HG03196 (cell line): ENCODE results near the gene DTNB.

Experiments
- ATAC-seq: cut with Tn5 transposase; IDR thresholded peaks from one replicate; pipeline ENCODE4 v1.9.1; 2021; ENCODE audit not compliant: unreplicated experiment

DTNB gene

GRCh38 chr2:25354116-25354515 is 319.3 kb downstream of the DTNB start:
- no peak for ATAC-seq

DNA sequence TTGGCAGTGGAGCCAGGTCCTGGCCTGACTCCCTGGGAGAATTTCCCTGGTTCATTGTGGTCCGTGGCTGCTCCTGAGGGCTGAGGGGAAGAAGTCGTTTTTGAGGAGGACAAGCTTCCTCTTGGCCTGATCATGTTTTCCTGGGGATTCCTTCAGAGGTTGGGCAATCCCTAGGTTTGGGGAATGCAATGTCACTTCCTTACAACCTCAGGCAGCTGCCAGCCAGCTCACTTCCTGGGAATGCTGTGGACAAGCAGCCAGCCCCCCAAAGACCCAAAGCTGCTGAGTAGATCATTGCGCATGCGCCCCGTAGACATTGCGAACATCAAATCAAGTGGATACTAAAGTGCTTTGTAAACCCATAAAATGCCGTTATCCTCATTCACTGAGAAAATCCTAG is 324.0 kb downstream of the DTNB start:
- ATAC-seq: no peak

DNA sequence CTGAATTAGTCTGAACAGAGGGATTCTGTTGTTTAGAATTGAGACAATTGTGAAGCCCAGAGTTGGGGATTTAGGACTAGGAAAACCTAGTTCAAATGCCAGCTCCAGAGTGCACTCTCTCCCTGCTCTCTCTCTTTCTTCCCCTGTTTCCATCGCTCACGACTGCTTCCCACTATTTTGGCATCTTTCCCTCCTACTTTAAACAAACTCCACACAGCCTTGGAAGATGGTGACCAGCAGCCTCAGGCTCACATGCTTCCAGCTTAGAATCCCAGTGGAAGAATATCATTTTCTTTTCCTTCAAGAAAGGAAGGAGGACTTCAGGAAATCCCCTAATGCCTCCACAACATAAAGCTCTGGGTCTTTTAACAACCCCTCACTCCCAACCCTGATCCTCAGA is 325.5 kb downstream of the DTNB start:
- ATAC-seq: no peak

DNA sequence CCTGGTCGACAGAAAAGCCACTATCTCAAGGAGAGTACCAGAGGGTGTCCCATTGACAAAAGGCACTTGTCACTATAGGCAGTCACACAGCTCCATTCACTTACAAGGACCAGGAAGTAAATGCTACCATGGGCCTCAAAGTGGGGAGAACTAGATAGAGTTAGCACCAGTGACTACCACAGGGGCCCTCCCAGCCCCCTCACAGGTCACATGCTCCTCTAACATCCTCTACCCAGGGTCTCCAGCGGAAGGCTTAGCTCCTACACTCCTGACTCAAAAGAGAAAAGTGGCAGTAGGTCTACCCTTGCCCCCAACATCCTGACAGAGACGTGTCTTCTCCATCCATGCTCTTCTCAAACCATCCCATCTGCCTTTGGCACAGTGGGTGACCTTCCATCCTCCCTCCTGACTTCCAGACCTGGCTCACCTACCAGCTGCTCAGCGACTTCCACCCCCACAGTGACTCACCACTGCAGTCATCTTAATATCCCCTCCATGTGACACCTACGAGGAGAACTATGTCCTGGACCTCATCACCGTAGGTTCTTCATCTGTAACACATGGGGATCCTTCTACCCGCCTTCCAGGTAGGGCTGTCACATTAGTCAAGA is 326.1 kb downstream of the DTNB start:
- ATAC-seq: no peak

- ATAC-seq: no peak
Observed at GRCh38 chr2:25343187-25343825, 330.1 kb downstream of the DTNB start.

DNA sequence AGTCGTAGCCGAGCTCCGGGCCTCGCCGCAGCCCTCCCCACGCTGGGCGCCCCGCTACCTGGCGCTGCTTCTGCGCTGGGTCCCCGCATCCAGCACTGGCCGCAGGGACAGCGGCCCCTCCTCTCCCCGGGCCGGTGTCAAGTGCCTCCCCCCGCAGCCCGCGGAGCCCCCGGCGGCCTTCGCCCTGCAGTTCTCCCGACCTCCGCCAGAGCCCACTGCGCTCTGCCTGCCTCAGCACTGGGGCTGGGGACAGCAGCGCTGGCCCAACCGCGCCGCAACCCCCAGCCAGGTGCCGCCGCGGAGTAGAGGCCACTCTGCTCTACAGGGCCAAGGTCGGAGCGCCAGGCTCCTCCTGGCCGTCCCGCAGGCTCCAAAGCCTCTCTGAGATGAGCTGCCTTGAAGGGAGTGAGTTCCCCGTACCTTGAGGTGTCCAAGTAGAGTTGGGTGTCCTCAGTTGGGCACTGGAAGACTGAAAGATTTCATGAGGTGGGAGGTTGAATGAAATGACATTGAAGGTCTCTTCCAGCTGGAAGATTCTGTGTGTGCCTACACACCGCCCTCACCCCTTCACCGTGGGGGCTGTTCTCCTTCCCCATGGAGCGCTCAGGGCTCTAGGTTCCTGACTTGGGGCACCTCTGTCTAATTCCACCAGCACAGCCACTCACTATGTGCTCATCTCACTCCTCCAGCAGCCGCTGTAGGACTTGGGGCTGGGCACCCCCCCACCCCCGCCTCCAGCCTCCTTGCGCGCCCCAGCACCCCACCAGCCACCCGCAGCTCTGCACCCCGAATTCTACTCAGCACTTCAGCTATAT is 330.8 kb downstream of the DTNB start:
- peak; percentile 76 for ATAC-seq

DNA sequence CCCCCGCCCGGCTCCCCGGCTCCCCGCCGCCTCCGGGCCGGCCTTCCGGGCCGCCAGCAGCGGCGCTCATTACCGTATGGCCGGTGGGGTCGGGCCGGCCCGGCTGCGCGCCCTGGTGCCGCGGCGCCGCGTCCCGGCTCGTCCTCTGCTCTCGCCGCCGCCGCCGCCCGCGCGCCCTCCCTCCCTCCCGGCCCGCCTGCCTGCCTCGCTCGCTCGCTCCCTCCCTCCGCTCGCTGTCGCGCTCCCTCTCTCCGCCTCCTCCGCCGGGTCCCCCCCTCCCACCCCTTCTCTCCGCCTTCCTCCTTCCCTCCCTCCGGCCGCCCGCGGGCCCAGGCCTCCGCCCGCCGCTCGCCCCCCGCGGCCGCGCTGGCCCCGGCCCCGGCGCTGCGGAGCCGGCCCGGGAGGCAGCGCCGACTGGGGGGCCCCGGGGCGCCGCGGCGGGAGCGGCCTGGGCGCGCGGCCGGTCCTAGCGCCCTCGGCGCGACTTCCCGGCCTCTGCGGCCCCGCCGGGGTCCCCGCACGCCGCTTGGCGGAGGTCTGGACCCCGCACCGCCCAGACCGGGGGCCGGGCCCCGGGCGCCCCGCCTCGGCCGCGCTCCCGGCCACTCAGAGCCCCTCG is 331.5 kb downstream of the DTNB start, which contains the start of gene DNMT3A:
DNMT3A (minus strand) TSS at position 173 of the 619 bp plus-strand sequence. CDS start 27,941 bp downstream, outside the sequence.
- peak; percentile 26 for ATAC-seq

GRCh38 chr2:25341011-25341727 is 332.2 kb downstream of the DTNB start:
- ATAC-seq: no peak

GRCh38 chr2:25340181-25340921 is 333.0 kb downstream of the DTNB start:
- ATAC-seq: no peak

GRCh38 chr2:25339791-25340180 is 333.6 kb downstream of the DTNB start:
- no peak for ATAC-seq

- no peak for ATAC-seq
Observed at GRCh38 chr2:25339211-25339674, 334.1 kb downstream of the DTNB start.

DNA sequence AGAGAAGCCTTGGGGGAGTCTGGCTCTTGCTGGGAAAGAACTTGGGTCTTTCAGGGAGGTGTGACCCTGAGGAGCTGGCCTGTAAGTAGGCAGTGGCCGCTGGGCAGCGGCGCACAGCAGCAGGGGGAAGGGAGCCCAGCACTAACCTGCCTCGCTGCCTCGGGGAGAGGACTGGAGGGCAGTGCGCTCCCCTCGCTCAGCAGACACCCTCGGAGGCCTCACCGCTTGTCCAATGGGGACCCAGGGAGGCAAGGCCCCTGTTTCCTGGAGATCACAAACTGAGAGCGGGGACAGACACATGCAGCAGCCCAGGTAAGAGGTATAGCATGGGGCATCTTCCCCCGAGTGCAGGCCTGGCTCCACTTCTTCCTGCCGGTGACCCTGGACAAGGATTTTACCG is 335.0 kb downstream of the DTNB start:
- no peak for ATAC-seq

- ATAC-seq: no peak
Observed at GRCh38 chr2:25337891-25338290, 335.5 kb downstream of the DTNB start.

GRCh38 chr2:25337276-25337675 is 336.1 kb downstream of the DTNB start:
- ATAC-seq: no peak

GRCh38 chr2:25336383-25336841 is 337.0 kb downstream of the DTNB start:
- no peak for ATAC-seq

DNA sequence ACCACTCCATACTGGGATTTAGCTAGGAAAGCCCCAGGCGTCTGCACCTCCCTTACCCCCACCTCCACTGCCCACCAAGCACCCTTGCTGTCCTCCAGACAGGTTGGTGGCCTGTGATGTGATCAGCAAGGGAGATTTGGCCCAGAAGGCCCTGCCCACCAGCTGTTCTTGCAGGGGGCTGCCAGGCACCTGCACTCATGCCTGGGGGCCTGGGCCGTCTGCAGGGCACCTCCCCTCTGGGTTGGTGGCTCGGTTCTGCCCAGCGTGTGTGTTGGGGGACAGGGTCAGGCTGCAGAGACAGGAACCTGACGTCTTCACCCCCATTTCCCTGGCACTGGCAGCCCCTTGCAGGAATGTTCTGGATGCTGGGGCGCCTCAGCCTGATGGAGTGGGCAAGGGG is 337.4 kb downstream of the DTNB start:
- no peak for ATAC-seq

DNA sequence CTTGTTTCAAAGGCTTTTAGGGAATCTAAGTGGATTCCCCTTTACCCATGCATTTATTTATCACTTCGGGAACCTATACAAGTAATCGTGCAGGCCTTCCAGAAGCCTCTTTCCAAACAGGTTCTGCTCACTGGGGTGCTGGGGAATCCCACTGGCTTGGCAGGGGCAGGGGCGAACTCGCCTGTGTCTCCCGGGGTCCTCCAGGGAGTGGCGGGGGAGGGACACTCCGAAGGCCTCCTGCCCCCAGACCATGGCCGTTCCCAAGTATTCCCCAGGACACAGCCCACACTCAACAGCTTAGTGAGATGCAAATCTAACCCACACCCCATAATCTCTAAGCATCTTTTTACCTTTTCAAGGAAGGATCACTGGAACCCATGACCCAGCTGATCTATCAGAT is 338.2 kb downstream of the DTNB start:
- no peak for ATAC-seq

DNA sequence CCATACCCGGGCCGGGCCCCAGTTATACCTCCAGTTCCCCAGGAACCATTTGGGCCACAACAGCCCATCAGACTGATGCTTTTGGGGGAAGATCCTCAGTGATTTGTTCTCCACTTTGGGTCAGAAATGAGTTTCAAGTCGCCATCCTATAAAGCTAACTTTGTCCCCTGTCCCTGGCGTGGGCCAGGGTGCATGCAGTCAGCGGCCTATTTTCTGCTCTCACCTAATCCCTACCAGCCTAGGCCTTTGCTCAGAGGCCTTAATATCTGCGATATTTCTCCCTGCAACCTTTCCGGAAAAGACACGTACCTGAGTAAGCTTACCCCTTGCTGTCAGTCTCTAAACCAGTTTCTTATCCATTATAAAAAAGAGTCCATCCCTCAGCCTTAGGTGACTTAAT is 338.9 kb downstream of the DTNB start:
- no peak for ATAC-seq

DNA sequence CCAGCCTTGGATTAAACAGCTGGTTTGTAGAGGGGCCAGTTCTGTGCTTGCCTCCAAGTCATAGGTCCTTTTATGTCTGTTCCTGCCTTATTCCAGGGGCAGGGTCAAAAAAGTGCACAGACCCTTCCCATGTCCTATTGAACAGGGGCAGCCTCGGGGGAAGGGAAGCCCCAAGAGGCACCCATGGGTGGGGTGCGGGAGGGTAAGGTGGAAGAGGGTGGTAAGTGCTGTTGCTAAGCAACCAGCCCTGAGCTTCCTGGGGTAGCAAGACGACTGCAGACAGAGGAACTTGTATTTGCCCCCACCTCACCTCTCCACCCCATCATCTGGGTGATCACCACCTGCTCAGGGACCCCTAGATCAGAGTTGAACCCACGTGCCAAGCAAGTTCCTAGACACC is 339.4 kb downstream of the DTNB start:
- no peak for ATAC-seq

GRCh38 chr2:25332571-25332970 is 340.8 kb downstream of the DTNB start:
- ATAC-seq: no peak
